ENCODE data around the gene KIZ. TPM values are rescaled to one million over a fixed set of nuclear protein-coding genes. Genes with fewer than 3 reads are reported as not detected.

KIZ gene
- total RNA-seq, 1 donor from 2014 or later, result 25.0 TPM

DNA sequence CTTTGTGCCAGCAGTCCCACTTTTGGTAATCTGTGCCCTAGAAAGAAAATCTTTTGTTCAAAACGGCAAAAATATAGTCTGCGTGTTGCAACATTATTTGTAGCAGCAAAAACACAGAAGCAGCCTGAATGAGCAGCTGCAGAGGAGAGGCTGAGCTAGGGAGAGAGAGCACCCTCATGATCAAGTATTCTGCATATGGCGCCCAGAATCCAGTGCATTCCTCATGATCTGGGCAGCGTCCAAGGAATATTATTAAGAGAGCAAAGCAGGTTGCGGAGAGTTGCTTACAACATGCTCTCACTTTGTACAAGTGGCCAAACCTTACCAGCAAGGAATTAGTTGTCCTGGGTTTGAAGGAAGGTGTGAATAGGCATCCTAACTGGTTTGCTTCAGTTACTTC is 25.9 kb downstream of the KIZ start:
- TF ChIP-seq, protein P1, sequence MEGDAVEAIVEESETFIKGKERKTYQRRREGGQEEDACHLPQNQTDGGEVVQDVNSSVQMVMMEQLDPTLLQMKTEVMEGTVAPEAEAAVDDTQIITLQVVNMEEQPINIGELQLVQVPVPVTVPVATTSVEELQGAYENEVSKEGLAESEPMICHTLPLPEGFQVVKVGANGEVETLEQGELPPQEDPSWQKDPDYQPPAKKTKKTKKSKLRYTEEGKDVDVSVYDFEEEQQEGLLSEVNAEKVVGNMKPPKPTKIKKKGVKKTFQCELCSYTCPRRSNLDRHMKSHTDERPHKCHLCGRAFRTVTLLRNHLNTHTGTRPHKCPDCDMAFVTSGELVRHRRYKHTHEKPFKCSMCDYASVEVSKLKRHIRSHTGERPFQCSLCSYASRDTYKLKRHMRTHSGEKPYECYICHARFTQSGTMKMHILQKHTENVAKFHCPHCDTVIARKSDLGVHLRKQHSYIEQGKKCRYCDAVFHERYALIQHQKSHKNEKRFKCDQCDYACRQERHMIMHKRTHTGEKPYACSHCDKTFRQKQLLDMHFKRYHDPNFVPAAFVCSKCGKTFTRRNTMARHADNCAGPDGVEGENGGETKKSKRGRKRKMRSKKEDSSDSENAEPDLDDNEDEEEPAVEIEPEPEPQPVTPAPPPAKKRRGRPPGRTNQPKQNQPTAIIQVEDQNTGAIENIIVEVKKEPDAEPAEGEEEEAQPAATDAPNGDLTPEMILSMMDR (IDR thresholded peaks at IDR 0.05), result no peak
- no peak for DNase-seq (ENCODE audit: extremely low spot score in 2 of 2)
- Histone ChIP-seq H3K4me3 (no peak overlapping the region), H3K27me3 (no peaks in the 10 kb centered on the region), H3K27ac (no peak overlapping the region), H3K4me1 (no peaks in the 10 kb centered on the region), H3K36me3 (peaks cover 0 to 12% of the 10 kb centered on the region in 2 donors), H3K9me3 (no peaks in the 10 kb centered on the region)
- intact Hi-C loops (cut with DNase I), result no loop called here

DNA sequence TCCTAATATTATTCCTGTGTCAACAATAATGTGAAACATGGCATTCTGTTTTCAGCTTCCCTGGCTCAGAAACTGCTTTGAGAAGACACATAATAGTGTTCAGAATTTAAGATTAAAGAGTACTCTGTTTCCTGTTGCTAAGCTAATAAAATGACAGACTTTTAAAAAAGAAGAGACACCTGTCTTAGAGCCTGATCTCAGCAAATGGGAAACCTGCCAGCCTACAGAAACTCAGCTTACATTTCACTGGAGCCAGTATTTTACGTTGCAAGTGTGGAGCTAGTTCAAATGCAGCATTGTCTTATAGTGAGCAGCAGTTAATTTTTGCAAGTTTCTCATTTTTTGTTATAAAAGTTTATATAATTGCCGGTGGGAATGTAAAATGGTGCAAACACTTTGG is 28.8 kb downstream of the KIZ start:
- H3K9me3 ChIP-seq, result no peaks in the 10 kb centered on the region

DNA sequence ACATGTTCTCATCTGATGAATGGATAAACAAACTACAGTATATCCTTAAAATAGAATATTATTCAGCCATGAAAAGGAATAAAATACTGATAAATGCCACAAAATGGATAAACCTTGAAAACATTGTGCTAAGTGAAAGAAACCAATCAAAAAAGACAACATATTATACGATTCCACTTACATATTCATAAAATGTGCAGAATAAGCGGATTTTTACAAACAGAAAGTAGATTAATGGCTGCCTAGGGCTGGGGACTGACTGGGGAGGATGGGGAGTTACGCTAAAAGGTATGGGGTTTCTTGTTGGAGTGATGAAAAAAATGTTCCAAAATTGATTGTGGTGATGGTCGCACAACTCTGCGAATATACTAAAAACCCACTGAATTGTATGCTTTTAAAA is 29.4 kb downstream of the KIZ start:
- H3K4me3 ChIP-seq, result no peak overlapping the region

More for the DNA sequence above, 28.8 kb downstream of the KIZ start:
- TF ChIP-seq, protein P1 (IDR thresholded peaks at IDR 0.05), result no peak
- Histone ChIP-seq H3K27ac (no peak overlapping the region), H3K27me3 (no peaks in the 10 kb centered on the region), H3K36me3 (peaks cover 0 to 5% of the 10 kb centered on the region in 2 donors), H3K4me3 (no peak overlapping the region), H3K4me1 (peaks cover 9% of the 10 kb centered on the region)
- no peak for DNase-seq (ENCODE audit: extremely low spot score in 2 of 2)
- intact Hi-C loops (cut with DNase I), result no loop called here

DNA sequence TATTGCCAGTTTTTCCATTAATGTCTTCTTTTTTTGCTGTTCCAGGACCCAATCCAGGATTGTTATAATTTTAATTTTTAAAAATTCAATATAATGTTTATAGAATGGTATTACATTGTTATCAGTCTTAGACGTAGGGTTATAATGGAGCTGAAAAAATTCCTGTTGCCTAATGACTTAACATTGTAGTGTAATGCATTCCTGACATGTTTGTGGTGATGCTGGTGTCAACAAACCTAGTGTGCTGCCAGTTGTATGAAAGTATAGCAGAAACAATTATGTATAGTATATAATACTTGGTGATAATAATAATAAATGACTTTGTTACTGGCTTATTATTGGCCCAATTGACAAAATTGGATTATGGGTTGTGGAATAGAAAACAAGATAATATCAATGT is 30.4 kb downstream of the KIZ start:
- Histone ChIP-seq H3K4me3 (no peak overlapping the region), H3K36me3 (no peaks in the 10 kb centered on the region), H3K27me3 (no peaks in the 10 kb centered on the region), H3K9me3 (no peaks in the 10 kb centered on the region), H3K27ac (no peak overlapping the region), H3K4me1 (peaks cover 9% of the 10 kb centered on the region)
- TF ChIP-seq, protein P1 (IDR thresholded peaks at IDR 0.05), result no peak
- TF ChIP-seq POLR2AphosphoS5 (IDR thresholded peaks at IDR 0.05; ENCODE audit: insufficient read depth in 1 of 2, low read depth in 1 of 2) (no peak), POLR2A (IDR thresholded peaks at IDR 0.05) (no peak)
- no peak for DNase-seq (ENCODE audit: extremely low spot score in 2 of 2)
- intact Hi-C loops (cut with DNase I), result no loop called here

More for the DNA sequence above, 29.4 kb downstream of the KIZ start:
- Histone ChIP-seq H3K27me3 (no peaks in the 10 kb centered on the region), H3K27ac (no peak overlapping the region), H3K4me1 (peaks cover 9% of the 10 kb centered on the region), H3K36me3 (no peaks in the 10 kb centered on the region), H3K9me3 (no peaks in the 10 kb centered on the region)
- no peak for DNase-seq (ENCODE audit: extremely low spot score in 2 of 2)
- intact Hi-C loops (cut with DNase I), result no loop called here
- TF ChIP-seq POLR2AphosphoS5 (IDR thresholded peaks at IDR 0.05; ENCODE audit: insufficient read depth in 1 of 2, low read depth in 1 of 2), result no peak
- TF ChIP-seq POLR2A (IDR thresholded peaks at IDR 0.05), result no peak
- TF ChIP-seq, protein P1 (IDR thresholded peaks at IDR 0.05), result no peak

DNA sequence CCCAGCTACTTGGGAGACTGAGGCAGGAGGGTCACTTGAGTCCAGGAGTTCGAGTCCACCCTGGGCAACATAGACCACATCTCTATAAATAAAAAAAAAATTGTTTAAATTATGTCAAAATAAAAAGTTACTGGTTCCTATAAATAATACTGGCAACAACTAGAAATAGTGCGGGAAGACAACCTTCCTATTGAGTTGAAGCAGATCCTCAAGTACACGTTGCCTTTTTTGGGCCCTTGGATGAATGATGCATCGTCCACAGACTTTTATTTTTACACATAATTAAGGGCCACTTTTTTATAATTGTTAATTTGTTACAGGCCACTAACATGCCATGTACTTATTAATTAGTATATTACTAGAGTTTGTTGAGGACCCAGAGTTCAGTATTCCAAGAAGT is 31.1 kb downstream of the KIZ start:
- Histone ChIP-seq H3K4me3 (no peak overlapping the region), H3K9me3 (no peaks in the 10 kb centered on the region), H3K27ac (no peak overlapping the region), H3K36me3 (peaks cover 0 to 5% of the 10 kb centered on the region in 2 donors), H3K27me3 (no peaks in the 10 kb centered on the region), H3K4me1 (peaks cover 9% of the 10 kb centered on the region)
- DNase-seq (ENCODE audit: extremely low spot score in 2 of 2), result no peak
- TF ChIP-seq, protein P1 (IDR thresholded peaks at IDR 0.05), result no peak
- TF ChIP-seq POLR2A (IDR thresholded peaks at IDR 0.05) (no peak), POLR2AphosphoS5 (IDR thresholded peaks at IDR 0.05; ENCODE audit: insufficient read depth in 1 of 2, low read depth in 1 of 2) (no peak)
- intact Hi-C loops (cut with DNase I), result no loop called here
